ENCODE measurements around the gene IL17REL.

GRCh38 chr22:50048836-50049235 lies 36.3 kb upstream of the IL17REL start:
- TF ChIP-seq SIN3A (IDR thresholded peaks at IDR 0.05; ENCODE audit: borderline replicate concordance, insufficient read depth, low read length): no peak
- TF ChIP-seq POLR2AphosphoS5 (IDR thresholded peaks at IDR 0.05; ENCODE audit: low read depth, low read length): no peak
- no peak for TF ChIP-seq REST (IDR thresholded peaks at IDR 0.05; ENCODE audit: insufficient read depth in 1 of 2, low read depth in 2 of 2, low read length in 2 of 2)

All from PFSK-1 (cell line).